Measurements from ENCODE around the gene RASSF8. TPM values are rescaled to one million over a fixed set of nuclear protein-coding genes. Genes with fewer than 3 reads are reported as not detected.

The RASSF8 gene
- total RNA-seq, 3 donors from 2014 or later, result 3.2 to 109 (median 8.0) TPM

GRCh38 chr12:25972783-25973182, 14.3 kb downstream of the RASSF8 start:
- ATAC-seq (no peak), DNase-seq (no peak)
- TF ChIP-seq, protein P1, sequence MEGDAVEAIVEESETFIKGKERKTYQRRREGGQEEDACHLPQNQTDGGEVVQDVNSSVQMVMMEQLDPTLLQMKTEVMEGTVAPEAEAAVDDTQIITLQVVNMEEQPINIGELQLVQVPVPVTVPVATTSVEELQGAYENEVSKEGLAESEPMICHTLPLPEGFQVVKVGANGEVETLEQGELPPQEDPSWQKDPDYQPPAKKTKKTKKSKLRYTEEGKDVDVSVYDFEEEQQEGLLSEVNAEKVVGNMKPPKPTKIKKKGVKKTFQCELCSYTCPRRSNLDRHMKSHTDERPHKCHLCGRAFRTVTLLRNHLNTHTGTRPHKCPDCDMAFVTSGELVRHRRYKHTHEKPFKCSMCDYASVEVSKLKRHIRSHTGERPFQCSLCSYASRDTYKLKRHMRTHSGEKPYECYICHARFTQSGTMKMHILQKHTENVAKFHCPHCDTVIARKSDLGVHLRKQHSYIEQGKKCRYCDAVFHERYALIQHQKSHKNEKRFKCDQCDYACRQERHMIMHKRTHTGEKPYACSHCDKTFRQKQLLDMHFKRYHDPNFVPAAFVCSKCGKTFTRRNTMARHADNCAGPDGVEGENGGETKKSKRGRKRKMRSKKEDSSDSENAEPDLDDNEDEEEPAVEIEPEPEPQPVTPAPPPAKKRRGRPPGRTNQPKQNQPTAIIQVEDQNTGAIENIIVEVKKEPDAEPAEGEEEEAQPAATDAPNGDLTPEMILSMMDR (IDR thresholded peaks at IDR 0.05), result no peak
- Histone ChIP-seq H3K4me3 (no peak overlapping the region), H3K9me3 (no peaks in the 10 kb centered on the region), H3K4me1 (ENCODE audit: low read depth) (no peaks in the 10 kb centered on the region), H3K36me3 (ENCODE audit: low read depth) (no peaks in the 10 kb centered on the region)
- intact Hi-C loops (cut with DNase I, micrococcal nuclease), result no loop called here

DNA sequence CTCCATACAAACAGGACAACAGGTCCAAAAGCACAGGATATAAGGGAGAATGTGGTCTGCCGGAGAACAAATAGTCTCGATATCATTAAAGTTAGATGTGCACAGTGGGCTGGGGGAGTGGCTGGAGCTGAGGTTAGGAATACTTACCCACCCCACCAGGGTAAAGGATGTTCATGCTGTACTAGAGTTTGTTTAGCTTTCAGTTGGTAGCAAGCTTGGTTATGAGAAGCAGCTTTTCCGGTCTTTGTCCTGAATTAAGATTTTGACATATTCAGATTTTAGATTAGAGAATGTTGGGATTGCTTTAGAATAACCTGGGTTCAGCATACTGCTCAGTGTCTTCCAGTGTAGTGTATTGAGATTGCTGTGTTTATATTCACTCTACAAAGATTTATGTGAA, 16.7 kb downstream of the RASSF8 start:
- Histone ChIP-seq H3K4me1 (ENCODE audit: low read depth) (no peaks in the 10 kb centered on the region), H3K4me3 (no peak overlapping the region), H3K9me3 (no peaks in the 10 kb centered on the region), H3K36me3 (ENCODE audit: low read depth) (no peaks in the 10 kb centered on the region)
- intact Hi-C loops (cut with DNase I, micrococcal nuclease), result no loop called here
- TF ChIP-seq, protein P1 (IDR thresholded peaks at IDR 0.05), result no peak
- ATAC-seq, result no peak
- DNase-seq, result no peak

- TF ChIP-seq, protein P1 (IDR thresholded peaks at IDR 0.05), result no peak
- DNase-seq (no peak), ATAC-seq (no peak)
- Histone ChIP-seq H3K4me1 (ENCODE audit: low read depth) (no peaks in the 10 kb centered on the region), H3K36me3 (ENCODE audit: low read depth) (no peaks in the 10 kb centered on the region), H3K9me3 (no peaks in the 10 kb centered on the region), H3K4me3 (no peak overlapping the region)
- intact Hi-C loops (cut with DNase I, micrococcal nuclease), result no loop called here
Observed at GRCh38 chr12:25975682-25976081, 17.2 kb downstream of the RASSF8 start.

DNA sequence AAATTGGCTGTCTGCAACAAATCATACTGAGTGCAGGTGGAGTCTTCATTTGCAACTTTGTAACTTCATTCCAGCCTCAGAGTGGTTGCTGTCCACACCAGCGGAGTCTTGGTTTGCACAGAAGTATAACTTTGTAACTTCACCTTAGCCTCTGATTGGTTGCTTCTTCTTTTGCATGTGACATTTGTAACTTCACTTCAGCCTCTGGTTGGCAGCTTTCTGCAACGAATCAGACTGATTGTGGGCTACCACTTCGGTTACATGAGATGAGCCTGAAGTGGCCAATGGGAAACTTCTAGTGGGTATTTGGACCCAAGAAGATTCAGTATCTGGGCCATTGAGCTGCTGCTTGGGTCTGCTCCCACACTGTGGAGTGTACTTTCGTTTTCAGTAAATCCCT, 17.8 kb downstream of the RASSF8 start:
- no peak for DNase-seq
- TF ChIP-seq, protein P1 (IDR thresholded peaks at IDR 0.05), result no peak
- no peaks in the 10 kb centered on the region for H3K4me1 ChIP-seq (ENCODE audit: low read depth)
- ATAC-seq, result no peak
- no peak overlapping the region for H3K4me3 ChIP-seq
- no peaks in the 10 kb centered on the region for H3K36me3 ChIP-seq (ENCODE audit: low read depth)
- intact Hi-C loops (cut with DNase I, micrococcal nuclease), result no loop called here
- H3K9me3 ChIP-seq, result no peaks in the 10 kb centered on the region

- Histone ChIP-seq H3K9me3 (no peaks in the 10 kb centered on the region), H3K4me1 (ENCODE audit: low read depth) (no peaks in the 10 kb centered on the region), H3K36me3 (ENCODE audit: low read depth) (no peaks in the 10 kb centered on the region), H3K4me3 (no peak overlapping the region)
- no peak for DNase-seq
- no peak for ATAC-seq
- intact Hi-C loops (cut with DNase I, micrococcal nuclease), result no loop called here
- TF ChIP-seq, protein P1 (IDR thresholded peaks at IDR 0.05), result no peak
Observed at GRCh38 chr12:25977047-25977446, 18.6 kb downstream of the RASSF8 start.

GRCh38 chr12:25979059-25979458, 20.6 kb downstream of the RASSF8 start:
- H3K36me3 ChIP-seq (ENCODE audit: low read depth), result no peaks in the 10 kb centered on the region
- no peak for ATAC-seq

More at GRCh38 chr12:25979059-25979458, 20.6 kb downstream of the RASSF8 start:
- Histone ChIP-seq H3K4me1 (ENCODE audit: low read depth) (no peaks in the 10 kb centered on the region), H3K4me3 (no peak overlapping the region), H3K9me3 (no peaks in the 10 kb centered on the region)
- DNase-seq, result no peak
- TF ChIP-seq, protein P1 (IDR thresholded peaks at IDR 0.05), result no peak
- intact Hi-C loops (cut with DNase I, micrococcal nuclease), result no loop called here
